Caco-2 (cell line): ENCODE data around the gene LMO1. TPM values are rescaled to one million over a fixed set of nuclear protein-coding genes. Genes with fewer than 3 reads are reported as not detected.

Experiments used
- BruUV-seq: library from RNA; stranded (reverse); fragments of 400-500 nt; replicated peaks from 2 replicates; lab custom pipeline; 2021; lab: Mats Ljungman, UMichigan
- CTCF ChIA-PET: fragments of 300-600 bp; sonication (Branson Sonifier 250); formaldehyde crosslinking; loops from one replicate; lab custom pipeline; 2022; ENCODE audit warnings: antibody characterized with exemption; lab: Charles Lee
- POLR2A ChIA-PET: fragments of 300-600 bp; sonication (Branson Sonifier 250); formaldehyde crosslinking; loops from one replicate; lab custom pipeline; 2022; ENCODE audit warnings: antibody characterized with exemption; lab: Charles Lee
- DNase-seq, 2 experiments: peaks; one replicate each; pipeline versions ENCODE4 v3.0.0 to v3.0.0-alpha.2; 2020 to 2022
- H3K27me3 ChIP-seq: replicated peaks from 2 replicates; pipeline ENCODE4 v1.6.0; 2011; ENCODE audit warnings: low read length; ENCODE audit not compliant: control insufficient read depth, insufficient read depth
- H3K36me3 ChIP-seq: 2 replicates; pipeline ENCODE4 v1.5.1; 2011; ENCODE audit warnings: low read length; ENCODE audit not compliant: control insufficient read depth, insufficient read depth
- H3K4me1 ChIP-seq: fragments of 250-450 bp; sonication (Bioruptor Pico); 2 replicates; pipeline ENCODE4 v1.5.1; 2020; ENCODE audit warnings: mild to moderate bottlenecking
- H3K4me3 ChIP-seq: 2 replicates; pipeline ENCODE4 v1.5.1; 2011; ENCODE audit warnings: low read depth, mild to moderate bottlenecking, control low read depth, low read length
- H3K9me3 ChIP-seq: fragments of 250-450 bp; sonication (Bioruptor Pico); 2 replicates; pipeline ENCODE4 v1.5.1; 2020; ENCODE audit warnings: mild to moderate bottlenecking, moderate library complexity
- H3K27ac Mint-ChIP-seq: one replicate; pipeline ENCODE4 v1.8.0; 2022; ENCODE audit warnings: mixed read lengths; ENCODE audit not compliant: unreplicated experiment
- H3K27me3 Mint-ChIP-seq: one replicate; pipeline ENCODE4 v1.8.0; 2022; ENCODE audit warnings: mixed read lengths; ENCODE audit not compliant: insufficient read depth, unreplicated experiment
- H3K36me3 Mint-ChIP-seq: one replicate; pipeline ENCODE4 v1.8.0; 2022; ENCODE audit warnings: mild to moderate bottlenecking, mixed read lengths; ENCODE audit not compliant: insufficient read depth, unreplicated experiment
- H3K4me1 Mint-ChIP-seq: one replicate; pipeline ENCODE4 v1.8.0; 2022; ENCODE audit warnings: low read depth, mixed read lengths; ENCODE audit not compliant: unreplicated experiment
- H3K4me3 Mint-ChIP-seq: one replicate; pipeline ENCODE4 v1.8.0; 2022; ENCODE audit warnings: mild to moderate bottlenecking, moderate library complexity, mixed read lengths; ENCODE audit not compliant: unreplicated experiment
- H3K9me3 Mint-ChIP-seq: one replicate; pipeline ENCODE4 v1.8.0; 2022; ENCODE audit warnings: mixed read lengths; ENCODE audit not compliant: unreplicated experiment
- CTCF ChIP-seq, 2 experiments: fragments of 200-600 bp in 1 of 2; IDR thresholded peaks; 1 replicate in 1 of 2; 2 replicates in 1 of 2; pipeline versions ENCODE4 v1.5.1 to v1.8.0; 2011 to 2022; ENCODE audit warnings: antibody characterized with exemption in 1 of 2, control low read depth in 1 of 2, inconsistent platforms in 1 of 2, low read depth in 1 of 2, low read length in 1 of 2, mild to moderate bottlenecking in 1 of 2, moderate library complexity in 1 of 2; ENCODE audit not compliant: insufficient read depth in 1 of 2, severe bottlenecking in 1 of 2, unreplicated experiment in 1 of 2
- intact Hi-C: fragments of 100-400 bp; cut with micrococcal nuclease; formaldehyde crosslinking; loops from one replicate; pipeline ENCODE4 v1.10.0; 2022; ENCODE audit not compliant: unreplicated experiment
- total RNA-seq: library from RNA; stranded (reverse); gene quantifications from 2 replicates; pipeline ENCODE4 v1.2.3, GENCODE V29; 2022

Gene LMO1
- total RNA-seq, 1 experiment from 2014 or later: not detected

GRCh38 chr11:8217136-8217535, 46.5 kb downstream of the LMO1 start:
- H3K27ac Mint-ChIP-seq: no peak overlapping the region
- intact Hi-C loops: no loop called here
- no TSS peak for BruUV-seq
- POLR2A ChIA-PET: no interaction called here
- Histone ChIP-seq H3K27me3 (no peaks in the 10 kb centered on the region), H3K4me1 (no peaks in the 10 kb centered on the region), H3K4me3 (no peak overlapping the region), H3K9me3 (no peaks in the 10 kb centered on the region), H3K36me3 (no peaks in the 10 kb centered on the region)
- no peak for DNase-seq
- H3K27me3 Mint-ChIP-seq: peaks cover 10% of the 10 kb centered on the region
- no peaks in the 10 kb centered on the region for H3K36me3 Mint-ChIP-seq
- TF ChIP-seq CTCF (IDR thresholded peaks at IDR 0.05; ENCODE audit: insufficient read depth in 1 of 2, low read depth in 1 of 2, low read length in 1 of 2, severe bottlenecking in 1 of 2, unreplicated experiment in 1 of 2): no peak
- CTCF ChIA-PET: interaction anchor here (0.7 kb wide), 1 partner anchor 125 kb away, joined by 3 read pairs; no protein-coding TSS in a partner anchor
- no peaks in the 10 kb centered on the region for H3K9me3 Mint-ChIP-seq
- H3K4me1 Mint-ChIP-seq: no peaks in the 10 kb centered on the region
- H3K4me3 Mint-ChIP-seq: no peak overlapping the region

- no TSS peak for BruUV-seq
- no peak overlapping the region for H3K4me3 Mint-ChIP-seq
- Histone ChIP-seq H3K36me3 (no peaks in the 10 kb centered on the region), H3K4me3 (no peak overlapping the region), H3K9me3 (no peaks in the 10 kb centered on the region), H3K27me3 (no peaks in the 10 kb centered on the region), H3K4me1 (no peaks in the 10 kb centered on the region)
- ChIA-PET CTCF (no interaction called here), POLR2A (no interaction called here)
- no peaks in the 10 kb centered on the region for H3K4me1 Mint-ChIP-seq
- DNase-seq: no peak
- peaks cover 10% of the 10 kb centered on the region for H3K27me3 Mint-ChIP-seq
- H3K9me3 Mint-ChIP-seq: no peaks in the 10 kb centered on the region
- no peak for TF ChIP-seq CTCF (IDR thresholded peaks at IDR 0.05; ENCODE audit: insufficient read depth in 1 of 2, low read depth in 1 of 2, low read length in 1 of 2, severe bottlenecking in 1 of 2, unreplicated experiment in 1 of 2)
- no peak overlapping the region for H3K27ac Mint-ChIP-seq
- no peaks in the 10 kb centered on the region for H3K36me3 Mint-ChIP-seq
- intact Hi-C loops: no loop called here
Measured at GRCh38 chr11:8213376-8213775, 50.3 kb downstream of the LMO1 start.

GRCh38 chr11:8209208-8209807, 54.4 kb downstream of the LMO1 start:
- Histone ChIP-seq H3K4me1 (no peaks in the 10 kb centered on the region), H3K4me3 (no peak overlapping the region), H3K9me3 (no peaks in the 10 kb centered on the region), H3K36me3 (no peaks in the 10 kb centered on the region), H3K27me3 (no peaks in the 10 kb centered on the region)
- Mint-ChIP-seq H3K9me3 (no peaks in the 10 kb centered on the region), H3K27me3 (peaks cover 21% of the 10 kb centered on the region), H3K27ac (no peak overlapping the region), H3K36me3 (no peaks in the 10 kb centered on the region), H3K4me3 (no peak overlapping the region), H3K4me1 (no peaks in the 10 kb centered on the region)
- intact Hi-C loops: no loop called here
- ChIA-PET CTCF (no interaction called here), POLR2A (no interaction called here)
- no TSS peak for BruUV-seq
- peak in 1 of 2 experiments; percentile 28 for DNase-seq
- TF ChIP-seq CTCF (IDR thresholded peaks at IDR 0.05; ENCODE audit: insufficient read depth in 1 of 2, low read depth in 1 of 2, low read length in 1 of 2, severe bottlenecking in 1 of 2, unreplicated experiment in 1 of 2): peak; percentile 20 to 39
